GM18507 (cell line): ENCODE data around the gene NCKAP5L.
"Not testable (repeated sequence)": the region's sequence is repeated elsewhere in the genome, so short reads cannot be mapped to it uniquely, and the experiment has no call there.

Experiments used
- DNase-seq: peaks from one replicate; pipeline ENCODE4 v3.0.0; 2011; ENCODE audit warnings: low read depth; ENCODE audit not compliant: insufficient read length; ENCODE audit errors: extremely low spot score
- FAIRE-seq: peaks from 2 replicates; lab custom pipeline; 2011; peaks lifted over from hg19 to GRCh38; lab: Jason Lieb, UNC

The NCKAP5L gene

DNA sequence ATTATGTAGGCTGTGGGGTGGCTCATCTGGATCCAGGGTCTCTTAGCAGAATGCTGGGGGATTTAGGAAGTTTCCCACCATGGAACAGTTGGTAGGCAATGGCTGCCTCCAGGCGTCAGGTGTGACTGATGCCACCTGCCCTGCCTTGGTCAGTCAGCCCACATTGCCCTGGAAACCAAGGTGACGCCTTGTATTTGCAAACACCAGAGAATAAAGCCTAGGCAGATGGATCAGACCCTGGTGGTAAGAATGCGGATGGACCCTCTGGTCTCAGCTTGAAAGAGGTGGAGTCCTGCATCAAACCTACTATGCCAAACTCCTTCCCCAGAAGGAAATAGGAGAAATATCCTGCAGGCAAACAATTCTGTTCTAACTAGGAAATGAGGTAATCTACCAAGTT is 38.2 kb downstream of the NCKAP5L start:
- no peak for FAIRE-seq
- DNase-seq, result no peak

DNA sequence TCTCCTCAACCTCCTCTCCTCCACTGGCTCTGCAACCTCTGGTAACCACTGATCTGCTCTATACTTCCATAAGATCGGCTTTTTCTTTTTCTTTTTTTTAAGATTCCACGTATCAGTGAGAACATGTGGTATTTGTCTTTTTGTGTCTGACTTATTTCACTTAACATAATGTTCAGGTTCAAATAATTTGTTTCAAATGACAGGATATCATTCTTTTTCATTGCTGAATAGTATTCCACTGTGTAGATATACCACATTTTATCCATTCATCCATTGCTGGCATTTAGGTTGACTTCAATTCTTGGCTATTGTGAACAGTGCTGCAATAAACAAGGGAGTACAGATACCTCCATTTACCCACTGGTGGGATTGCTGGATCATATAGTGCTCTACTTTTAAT is 40.5 kb downstream of the NCKAP5L start:
- DNase-seq (no peak), FAIRE-seq (no peak)

DNA sequence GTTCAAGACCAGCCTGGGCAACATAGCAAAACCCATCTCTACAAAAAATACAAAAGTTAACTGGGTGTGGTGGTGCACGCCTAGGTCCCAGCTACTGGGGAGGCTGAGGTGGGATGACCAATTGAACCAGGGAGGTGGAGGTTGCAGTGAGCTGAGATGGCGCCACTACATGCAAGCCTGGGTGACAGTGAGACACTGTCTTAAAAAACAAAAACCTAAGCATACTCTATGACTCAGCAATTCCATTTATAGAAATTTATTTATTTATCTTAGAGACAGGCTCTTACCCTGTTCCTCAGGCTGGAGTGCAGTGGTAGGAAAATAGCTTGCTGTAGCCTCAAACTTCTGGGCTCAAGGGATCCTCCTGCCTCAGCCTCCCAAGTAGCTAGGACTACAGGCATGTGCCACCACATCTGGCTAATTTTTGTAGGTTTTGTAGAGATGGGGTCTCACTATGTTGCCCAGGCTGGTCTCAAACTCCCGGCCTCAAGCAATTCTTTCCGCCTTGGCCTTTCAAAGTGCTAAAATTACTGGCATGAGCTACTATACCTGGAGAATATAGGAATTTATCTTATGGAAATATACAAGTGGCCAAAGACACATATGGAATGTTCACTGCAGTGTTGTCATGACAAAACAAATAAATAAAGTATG is 43.3 kb downstream of the NCKAP5L start:
- DNase-seq (no peak), FAIRE-seq (no peak)

DNA sequence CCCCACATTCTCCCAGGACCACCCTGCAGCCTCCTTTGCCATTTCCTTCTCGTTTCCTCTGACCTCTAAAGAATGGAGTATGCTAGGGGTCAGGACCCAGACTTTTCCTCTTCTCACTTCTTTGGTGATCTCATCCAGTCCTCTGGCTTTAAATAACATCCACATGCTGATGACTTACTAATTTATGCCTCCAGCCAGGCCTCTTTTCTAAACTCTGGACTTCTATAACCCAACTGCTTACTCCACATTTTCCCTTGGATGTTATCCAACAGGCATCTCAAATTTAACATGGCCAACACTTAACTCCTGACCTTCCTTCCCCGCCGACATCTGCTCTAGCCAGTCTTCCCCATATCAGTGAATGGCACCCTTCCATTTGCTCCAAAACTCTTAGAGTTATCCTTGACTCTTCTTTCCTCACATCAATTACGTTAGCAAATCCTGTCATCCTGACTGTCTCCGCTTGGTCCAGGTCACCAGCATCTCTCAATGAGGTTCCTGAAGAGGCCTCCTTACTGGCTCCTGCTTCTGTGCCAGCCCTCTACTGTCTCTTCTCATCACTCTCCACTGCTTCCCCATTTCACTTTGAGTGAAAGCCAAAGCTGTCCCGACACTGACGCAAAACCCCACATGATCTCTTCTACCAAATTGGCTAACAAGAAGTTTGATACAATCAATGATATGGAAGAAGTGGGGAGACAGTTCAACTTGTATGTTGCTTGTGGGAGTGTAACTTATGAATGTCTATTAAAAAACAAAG is 44.1 kb downstream of the NCKAP5L start:
- no peak for DNase-seq
- FAIRE-seq, result no peak

DNA sequence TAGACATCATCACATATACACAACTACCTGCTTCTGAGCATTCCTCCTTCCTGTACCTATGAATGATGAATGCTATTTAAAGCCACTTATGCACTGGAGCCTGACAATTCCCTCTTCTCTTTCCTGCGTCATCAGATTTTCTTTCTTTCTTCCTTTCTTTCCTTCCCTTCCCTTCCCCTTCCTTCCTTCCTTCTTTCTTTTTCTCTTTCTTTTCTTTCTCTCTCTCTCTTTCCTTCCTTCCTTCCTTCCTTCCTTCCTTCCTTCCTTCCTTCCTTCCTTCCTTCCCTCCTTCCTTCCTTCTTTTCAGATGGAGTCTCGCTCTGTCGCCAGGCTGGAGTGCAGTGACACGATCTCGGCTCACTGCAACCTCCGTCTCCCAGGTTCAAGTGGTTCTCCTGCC is 47.3 kb downstream of the NCKAP5L start:
- not testable (repeated sequence) for DNase-seq, FAIRE-seq

DNA sequence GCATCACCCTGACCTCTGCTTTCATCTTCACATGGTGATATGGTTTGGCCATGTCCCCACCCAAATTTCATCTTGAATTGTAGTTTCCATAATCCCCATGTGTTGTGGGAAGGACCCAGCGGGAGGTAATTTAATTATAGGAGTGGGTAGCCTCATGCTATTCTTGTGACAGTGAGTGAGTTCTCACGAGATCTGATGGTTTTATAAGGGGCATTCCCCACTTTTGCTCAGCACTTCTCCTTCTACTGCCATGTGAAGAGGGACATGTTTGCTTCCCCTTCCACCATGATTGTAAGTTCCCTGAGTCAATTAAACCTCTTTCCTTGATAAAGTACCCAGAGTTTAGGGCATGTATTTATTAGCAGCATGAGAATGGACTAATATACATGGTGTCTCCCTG is 48.6 kb downstream of the NCKAP5L start:
- DNase-seq, result no peak
- no peak for FAIRE-seq

DNA sequence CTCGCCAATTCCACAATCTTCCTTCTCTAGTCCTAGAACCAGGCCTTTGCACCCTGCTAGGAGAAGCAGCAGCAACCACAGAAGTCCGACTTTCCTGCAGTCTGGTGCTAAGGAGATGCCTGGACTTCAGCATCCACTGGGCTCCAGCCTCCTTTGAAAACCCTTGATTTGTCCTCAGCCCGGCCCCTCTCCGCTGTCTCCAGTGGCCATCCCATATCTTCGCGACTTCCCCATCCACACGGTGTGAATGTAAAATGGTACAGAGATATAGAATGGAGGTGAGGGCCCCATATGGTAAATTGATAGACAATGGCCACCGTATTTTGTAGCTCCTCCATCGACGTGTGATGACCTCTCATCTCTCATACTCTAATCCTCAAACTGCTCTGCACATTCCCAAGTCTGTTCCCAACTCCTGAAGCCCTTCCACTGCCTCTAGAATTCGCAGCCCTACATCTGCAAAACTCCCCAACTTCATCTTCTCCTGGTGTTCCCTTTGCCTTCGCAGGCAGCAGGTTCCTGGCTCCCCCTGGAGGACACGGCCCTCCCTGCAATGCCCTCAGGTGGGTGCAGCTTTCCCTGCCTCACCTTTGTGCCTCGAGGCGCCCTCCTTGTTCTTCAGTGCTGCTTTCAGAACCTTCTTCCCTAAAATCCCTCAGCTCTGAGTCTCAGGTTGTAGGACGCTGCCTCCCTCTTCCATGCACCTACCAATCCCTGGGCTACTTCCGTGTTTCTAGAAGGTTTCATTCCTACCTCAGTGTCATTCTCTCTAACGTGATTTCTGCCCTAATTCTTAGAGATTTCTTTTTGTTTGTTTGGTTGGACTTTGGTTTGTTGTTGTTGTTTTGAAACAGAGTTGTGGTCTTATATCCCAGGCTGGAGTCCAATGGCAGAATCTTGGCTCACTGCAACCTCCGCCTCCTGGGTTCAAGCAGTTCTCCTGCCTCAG is 50.1 kb downstream of the NCKAP5L start:
- DNase-seq, result peak; percentile 53
- FAIRE-seq, result peak; percentile 73

DNA sequence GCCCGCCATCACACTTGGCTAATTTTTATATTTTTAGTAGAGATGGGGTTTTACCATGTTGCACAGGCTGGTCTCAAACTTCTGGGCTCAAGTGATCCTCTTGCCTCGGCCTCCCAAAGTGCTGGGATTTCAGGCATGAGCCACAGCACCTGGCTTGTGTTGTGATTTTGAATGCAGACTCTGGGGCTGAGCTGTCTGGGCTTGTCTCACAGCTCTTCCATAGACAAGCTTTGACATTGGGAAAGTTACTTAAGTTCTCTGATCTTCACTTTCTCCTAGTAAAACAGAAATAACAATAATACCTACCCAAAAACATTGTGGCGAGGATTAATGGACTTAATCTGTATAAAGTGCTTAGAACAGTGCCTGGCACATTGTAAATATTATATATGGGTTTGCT is 50.9 kb downstream of the NCKAP5L start:
- DNase-seq (no peak), FAIRE-seq (no peak)

DNA sequence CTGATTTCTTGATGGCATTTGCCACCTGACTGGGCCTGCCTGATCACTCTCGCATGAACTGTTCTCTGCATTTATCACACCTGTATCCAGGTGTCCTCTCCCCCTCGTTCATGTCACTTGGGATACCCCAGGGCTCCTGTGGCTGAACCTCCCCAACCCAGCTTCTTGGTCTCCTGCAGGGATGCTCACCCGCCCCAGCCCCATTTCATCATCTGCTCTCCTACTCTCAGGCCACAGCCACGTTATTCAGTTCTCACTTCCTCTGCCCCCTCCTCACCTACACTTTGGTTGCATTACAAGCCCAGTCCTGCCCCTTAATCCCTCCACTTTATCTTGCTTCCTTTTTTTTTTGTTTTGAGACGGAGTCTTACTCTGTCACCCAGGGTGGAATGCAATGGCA is 51.4 kb downstream of the NCKAP5L start:
- DNase-seq, result no peak

DNA sequence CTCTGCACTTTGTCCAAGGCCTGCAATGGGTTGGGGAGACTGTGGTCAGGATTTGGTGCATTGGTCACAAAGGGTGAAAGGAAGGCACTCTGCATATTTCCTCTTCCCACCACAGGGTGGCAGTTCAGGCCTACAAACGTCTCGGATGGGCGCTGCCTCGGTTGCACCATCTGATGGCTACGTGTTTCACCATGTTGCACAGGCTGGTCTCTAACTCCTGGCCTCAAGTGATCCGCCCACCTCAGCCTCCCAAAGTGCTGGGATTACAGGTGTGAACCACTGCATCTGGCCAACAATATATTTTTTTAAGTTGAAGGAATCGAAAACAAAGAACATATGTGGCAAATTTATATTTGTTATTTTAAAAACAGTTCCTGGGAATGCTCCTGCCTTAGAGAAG is 51.8 kb downstream of the NCKAP5L start:
- FAIRE-seq (peak; percentile 86), DNase-seq (peak; percentile 53)

More for the DNA sequence above, 51.4 kb downstream of the NCKAP5L start:
- FAIRE-seq, result no peak

DNA sequence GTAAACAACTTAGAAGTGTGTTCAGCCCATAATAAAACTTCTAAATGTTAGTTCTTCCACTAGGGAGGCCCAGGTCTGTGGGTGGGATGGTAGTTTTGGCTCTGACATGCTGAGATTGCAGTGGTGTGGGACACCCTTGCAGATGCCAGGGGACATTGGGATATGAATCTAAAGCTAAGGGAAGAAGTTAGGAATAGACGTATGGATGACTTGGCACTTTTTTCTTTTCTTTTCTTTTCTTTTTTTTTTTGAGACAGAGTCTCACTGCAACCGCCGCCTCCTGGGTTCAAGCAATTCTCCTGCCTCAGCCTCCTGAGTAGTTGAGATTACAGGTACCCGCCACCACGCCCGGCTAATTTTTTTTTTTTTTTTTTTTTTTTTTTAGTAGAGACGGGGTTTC is 55.1 kb downstream of the NCKAP5L start:
- FAIRE-seq, DNase-seq: not testable (repeated sequence)

DNA sequence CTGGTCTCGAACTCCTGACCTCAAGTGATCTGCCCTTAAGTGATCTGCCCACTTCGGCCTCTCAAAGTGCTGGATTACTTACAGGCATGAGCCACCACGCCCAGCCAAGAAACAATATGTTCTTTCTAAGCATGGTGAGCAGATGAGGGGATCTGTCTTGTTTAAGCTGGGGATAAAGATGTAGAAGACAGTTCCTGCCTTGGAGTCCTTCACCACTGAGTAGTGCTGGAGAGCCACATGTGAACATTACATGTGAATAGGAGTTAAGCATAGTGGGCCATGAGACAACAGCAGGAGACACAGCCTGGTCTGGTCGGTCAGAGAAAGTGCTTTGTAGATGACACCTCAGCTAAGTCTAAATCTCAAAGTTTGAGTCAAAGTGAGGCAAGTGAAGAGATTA is 60.9 kb downstream of the NCKAP5L start:
- DNase-seq, result no peak
- no peak for FAIRE-seq

DNA sequence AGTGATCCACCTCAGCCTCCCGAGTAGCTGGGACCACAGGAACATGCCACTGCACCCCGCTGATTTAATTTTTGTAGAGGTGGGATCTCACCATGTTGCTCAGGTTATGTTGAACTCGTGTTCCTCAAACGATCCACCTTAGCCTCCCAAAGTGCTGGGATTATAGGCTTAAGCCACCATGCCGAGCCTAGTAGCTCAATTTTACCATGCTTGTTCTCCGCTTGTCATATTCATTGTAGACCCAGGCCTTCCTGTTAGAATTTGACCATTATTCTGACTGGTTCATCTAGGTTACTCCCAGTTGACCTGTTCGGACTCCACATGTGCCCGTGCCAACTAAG is 62.1 kb downstream of the NCKAP5L start:
- no peak for FAIRE-seq
- DNase-seq, result no peak

DNA sequence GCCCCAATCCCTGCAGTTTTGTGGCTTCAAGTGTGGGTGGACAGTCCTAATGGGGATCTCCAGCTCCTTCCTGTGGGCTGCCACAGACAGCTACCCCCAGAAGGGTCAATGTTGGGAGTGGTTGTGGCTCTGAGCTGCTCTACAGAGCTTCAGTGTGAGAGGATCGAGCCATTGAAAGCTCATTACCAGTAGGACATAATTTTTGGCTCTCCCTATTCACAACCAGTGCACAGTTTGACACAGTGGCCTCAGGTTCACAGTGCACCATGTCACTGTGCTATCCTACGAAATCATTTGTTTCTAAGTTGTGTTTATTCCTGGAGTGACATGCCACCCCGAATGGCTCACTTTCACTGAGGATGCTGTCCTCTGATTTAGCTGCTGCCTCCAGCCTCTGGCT is 64.1 kb downstream of the NCKAP5L start:
- FAIRE-seq, result no peak
- no peak for DNase-seq

DNA sequence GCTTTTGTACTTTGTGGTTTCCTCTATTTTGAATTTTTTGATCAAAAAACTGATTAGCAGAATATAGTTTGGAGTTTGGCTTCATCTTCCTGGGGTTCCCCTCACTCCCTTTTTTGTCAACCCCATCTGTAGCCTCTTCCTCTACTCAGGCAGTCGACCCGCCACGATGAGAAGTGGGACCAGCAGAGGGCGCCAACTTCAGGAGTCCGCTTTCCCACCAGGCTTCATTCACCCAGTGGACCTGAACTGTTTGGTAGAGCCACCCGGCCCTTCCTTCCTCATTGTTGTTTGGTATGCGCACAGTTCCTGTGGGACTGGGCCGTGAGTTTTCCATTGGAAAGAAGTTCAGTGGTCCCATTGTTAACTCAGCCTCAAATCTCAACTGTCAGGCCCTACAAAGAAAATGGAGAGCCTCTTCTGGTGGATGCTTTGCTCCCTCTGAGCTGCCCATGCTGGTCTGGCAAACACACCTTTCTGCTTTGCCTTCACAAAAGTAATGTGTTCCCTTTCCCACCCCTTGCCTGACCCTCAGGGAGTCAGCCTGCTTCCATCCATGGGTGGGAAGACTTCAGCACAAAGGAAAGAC is 65.1 kb downstream of the NCKAP5L start:
- FAIRE-seq (peak; percentile 52), DNase-seq (peak; percentile 48)

DNA sequence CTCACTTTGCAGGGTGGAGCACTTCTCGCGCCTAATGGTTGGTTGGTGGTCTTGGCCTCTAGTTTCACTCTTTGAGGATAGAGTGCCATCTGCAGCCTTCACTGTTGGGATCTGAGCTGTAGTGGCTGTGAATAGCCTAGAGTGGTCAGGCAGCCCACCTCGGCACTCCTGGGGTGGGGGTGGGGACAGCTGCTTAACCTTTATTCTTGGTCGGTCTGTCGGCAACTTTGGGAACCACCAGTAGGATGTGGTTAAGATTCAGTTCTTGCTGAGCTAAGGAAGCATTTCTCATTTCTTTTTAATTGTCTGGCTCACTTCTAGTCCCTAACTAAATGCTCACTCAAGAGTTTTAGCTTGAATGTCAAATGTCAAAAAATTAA is 65.8 kb downstream of the NCKAP5L start:
- FAIRE-seq (no peak), DNase-seq (no peak)

DNA sequence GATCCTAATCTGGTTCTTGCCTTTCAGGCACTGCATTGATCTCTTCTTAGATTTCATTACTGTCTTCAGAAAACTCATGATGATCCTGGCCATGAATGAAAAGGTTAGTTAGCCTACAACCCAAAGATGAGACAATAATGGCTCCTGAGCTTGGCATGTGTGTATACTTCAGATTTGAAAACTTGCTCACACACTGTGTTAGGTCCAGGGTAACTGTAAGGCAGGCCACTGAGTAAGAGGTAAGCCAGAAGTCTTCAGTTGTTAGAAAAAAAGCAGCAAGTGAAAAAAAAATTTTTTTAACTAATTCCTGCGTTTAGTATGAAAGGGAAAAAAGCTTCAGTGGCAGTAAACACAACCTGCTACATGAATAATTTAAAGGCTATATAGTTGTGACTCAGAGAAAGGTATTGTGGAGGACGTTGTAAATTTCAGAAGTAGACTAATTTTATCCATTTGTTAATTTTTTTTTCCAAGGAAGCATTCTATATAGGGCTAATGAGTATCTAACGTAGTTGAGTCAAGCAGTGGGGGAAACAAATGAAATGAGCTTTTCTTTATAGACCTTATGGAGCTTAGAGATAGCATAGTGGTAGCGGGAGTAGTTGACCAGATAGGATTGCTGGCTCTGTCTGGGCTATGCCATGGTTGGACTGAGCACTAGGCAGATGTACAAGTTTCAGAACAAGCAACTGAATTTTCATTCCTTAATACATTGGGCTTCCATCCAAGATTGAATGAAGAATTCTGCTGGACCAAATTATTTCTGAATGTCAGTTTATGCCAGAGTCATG is 66.3 kb downstream of the NCKAP5L start:
- DNase-seq (no peak), FAIRE-seq (no peak)

DNA sequence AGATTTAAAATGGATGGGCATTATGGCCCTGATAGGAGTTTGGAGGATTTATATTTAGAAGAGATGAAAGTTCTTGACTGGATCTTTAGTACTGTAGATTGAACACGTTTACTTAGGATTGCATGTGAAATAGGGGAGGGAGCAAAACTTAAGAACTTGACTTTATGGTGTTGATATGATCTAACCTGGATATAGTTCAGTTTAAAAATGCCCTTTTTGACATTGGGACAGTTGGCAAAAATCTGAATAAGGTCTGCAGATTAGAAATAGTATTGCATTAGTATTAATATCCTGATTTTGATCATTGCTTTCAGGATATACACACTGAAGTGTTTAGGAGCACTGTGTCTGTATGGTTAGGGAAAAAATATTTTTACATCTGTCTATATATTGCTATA is 77.2 kb downstream of the NCKAP5L start:
- FAIRE-seq, result no peak
- DNase-seq, result no peak
